Karpas-422 (cell line): Measurements from ENCODE around the gene OVOL1. TPM values are rescaled to one million over a fixed set of nuclear protein-coding genes. Genes with fewer than 3 reads are reported as not detected.

Source experiments
- DNase-seq: peaks from one replicate; pipeline ENCODE4 v3.0.0-alpha.2; 2015
- H2AFZ ChIP-seq: fragments of 200-600 bp; sonication (generic); 2 replicates; pipeline ENCODE4 v1.6.1; 2014; ENCODE audit warnings: antibody characterized with exemption, low read length, mixed read lengths
- H3K27ac ChIP-seq: fragments of 200-600 bp; sonication (generic); 2 replicates; pipeline ENCODE4 v1.5.1; 2014; ENCODE audit warnings: mild to moderate bottlenecking, low read length, moderate library complexity
- H3K27me3 ChIP-seq: fragments of 200-600 bp; sonication (generic); 2 replicates; pipeline ENCODE4 v1.6.1; 2014; ENCODE audit warnings: low read length, mixed read lengths
- H3K36me3 ChIP-seq: fragments of 200-600 bp; sonication (generic); 2 replicates; pipeline ENCODE4 v1.6.1; 2014; ENCODE audit warnings: low read length, mixed read lengths; ENCODE audit not compliant: insufficient read depth
- H3K4me1 ChIP-seq: fragments of 200-600 bp; sonication (generic); 2 replicates; pipeline ENCODE4 v1.6.1; 2014; ENCODE audit warnings: mild to moderate bottlenecking, low read length, mixed read lengths
- H3K4me2 ChIP-seq: fragments of 200-600 bp; sonication (generic); 2 replicates; pipeline ENCODE4 v1.6.1; 2014; ENCODE audit warnings: low read length, low read depth, mild to moderate bottlenecking; ENCODE audit not compliant: poor library complexity, severe bottlenecking
- H3K4me3 ChIP-seq: fragments of 200-600 bp; sonication (generic); 2 replicates; pipeline ENCODE4 v1.5.1; 2014; ENCODE audit warnings: mild to moderate bottlenecking, antibody characterized with exemption, low read length, mixed read lengths
- H3K79me2 ChIP-seq: fragments of 200-600 bp; sonication (generic); 2 replicates; pipeline ENCODE4 v1.6.1; 2014; ENCODE audit warnings: mild to moderate bottlenecking, low read length, mixed read lengths
- H3K9ac ChIP-seq: fragments of 200-600 bp; sonication (generic); 2 replicates; pipeline ENCODE4 v1.6.0; 2014; ENCODE audit warnings: low read length
- H3K9me2 ChIP-seq: fragments of 200-600 bp; sonication (generic), shearing (Covaris generic); replicated peaks from 2 replicates; pipeline ENCODE4 v1.6.0; 2014; ENCODE audit warnings: mild to moderate bottlenecking, low read length, moderate library complexity; ENCODE audit not compliant: insufficient read depth
- H3K9me3 ChIP-seq: fragments of 300-700, 200-600 bp; sonication (generic); 2 replicates; pipeline ENCODE4 v1.6.1; 2014; ENCODE audit warnings: low read length, mixed read lengths
- H4K20me1 ChIP-seq: fragments of 200-600 bp; sonication (generic); 2 replicates; pipeline ENCODE4 v1.6.1; 2014; ENCODE audit warnings: mild to moderate bottlenecking, antibody characterized with exemption, low read length, low read depth; ENCODE audit not compliant: insufficient read depth
- total RNA-seq: library from RNA; depleted of rRNA; stranded (reverse); fragments of >200 nt; shearing (Covaris generic); gene quantifications from 2 replicates; pipeline ENCODE4 v1.2.3, GENCODE V29; 2014; ENCODE audit warnings: low replicate concordance; rRNA removed

Gene OVOL1
- not detected in 2 replicates for total RNA-seq

- Histone ChIP-seq H3K36me3 (no peaks in the 10 kb centered on the region), H3K9ac (no peak within 1 kb of the TSS), H3K4me1 (peaks cover 14% of the 10 kb centered on the region), H3K4me3 (no peak within 1 kb of the TSS), H3K27me3 (no peaks in the 10 kb centered on the region), H3K4me2 (no peak within 1 kb of the TSS), H2AFZ (no peak within 1 kb of the TSS), H3K9me2 (no peaks in the 10 kb centered on the region), H4K20me1 (no peaks in the 10 kb centered on the region), H3K79me2 (no peaks in the 10 kb centered on the region), H3K27ac (no peak within 1 kb of the TSS), H3K9me3 (no peaks in the 10 kb centered on the region)
- no peak for DNase-seq
Measured at GRCh38 chr11:65786786-65787636, at the start of gene OVOL1. OVOL1 (plus strand) TSS chr11:65787063; CDS start chr11:65787374, 311 bp downstream.

- Histone ChIP-seq H3K4me1 (no peaks in the 10 kb centered on the region), H3K36me3 (no peaks in the 10 kb centered on the region), H3K9ac (no peak overlapping the region), H2AFZ (no peak overlapping the region), H3K9me3 (peaks cover 6% of the 10 kb centered on the region), H3K27ac (no peak overlapping the region), H3K79me2 (no peaks in the 10 kb centered on the region), H3K27me3 (0 out of 2 replicates have a peak, but pooled peaks cover 4% of the 10 kb centered on the region), H3K4me3 (no peak overlapping the region), H3K4me2 (no peak overlapping the region), H4K20me1 (no peaks in the 10 kb centered on the region), H3K9me2 (no peaks in the 10 kb centered on the region)
- no peak for DNase-seq
Measured at GRCh38 chr11:65739022-65739421, 47.8 kb upstream of the OVOL1 start.

DNA sequence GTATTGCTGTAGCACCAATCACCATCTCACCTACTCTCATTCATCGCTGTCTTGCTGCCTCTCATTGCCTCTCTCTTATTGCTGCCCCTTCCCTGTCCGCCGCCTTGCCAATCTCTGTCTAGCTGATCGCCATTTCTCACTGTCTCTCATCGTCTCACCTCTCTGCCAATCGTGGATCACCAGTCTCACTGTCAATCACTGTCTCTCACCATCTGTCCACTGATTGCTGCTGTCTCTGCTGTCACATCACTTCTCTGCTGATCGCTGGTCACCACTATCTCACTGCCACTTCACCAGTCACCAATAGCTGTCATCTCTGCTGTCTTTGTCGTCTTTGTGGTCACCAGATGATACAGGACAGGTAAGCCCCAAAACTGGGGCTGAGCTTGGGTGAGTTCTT is 45.7 kb upstream of the OVOL1 start:
- Histone ChIP-seq H3K9ac (no peak overlapping the region), H3K4me3 (no peak overlapping the region), H3K4me1 (peaks cover 8% of the 10 kb centered on the region)

GRCh38 chr11:65742353-65742752 is 44.5 kb upstream of the OVOL1 start:
- Histone ChIP-seq H3K4me2 (no peak overlapping the region), H3K27ac (no peak overlapping the region), H3K4me1 (peaks cover 8% of the 10 kb centered on the region), H3K9me3 (no peaks in the 10 kb centered on the region), H4K20me1 (no peaks in the 10 kb centered on the region), H3K27me3 (no peaks in the 10 kb centered on the region), H3K9ac (no peak overlapping the region), H3K9me2 (no peaks in the 10 kb centered on the region), H3K4me3 (no peak overlapping the region), H3K79me2 (no peaks in the 10 kb centered on the region), H3K36me3 (no peaks in the 10 kb centered on the region), H2AFZ (no peak overlapping the region)
- DNase-seq = no peak

More for the DNA sequence above, 45.7 kb upstream of the OVOL1 start:
- no peak for DNase-seq
- Histone ChIP-seq H3K79me2 (no peaks in the 10 kb centered on the region), H3K9me3 (peaks cover 6% of the 10 kb centered on the region), H3K9me2 (no peaks in the 10 kb centered on the region), H3K27me3 (0 out of 2 replicates have a peak, but pooled peaks cover 4% of the 10 kb centered on the region), H3K36me3 (no peaks in the 10 kb centered on the region), H3K4me2 (no peak overlapping the region), H4K20me1 (no peaks in the 10 kb centered on the region), H3K27ac (no peak overlapping the region), H2AFZ (no peak overlapping the region)

DNA sequence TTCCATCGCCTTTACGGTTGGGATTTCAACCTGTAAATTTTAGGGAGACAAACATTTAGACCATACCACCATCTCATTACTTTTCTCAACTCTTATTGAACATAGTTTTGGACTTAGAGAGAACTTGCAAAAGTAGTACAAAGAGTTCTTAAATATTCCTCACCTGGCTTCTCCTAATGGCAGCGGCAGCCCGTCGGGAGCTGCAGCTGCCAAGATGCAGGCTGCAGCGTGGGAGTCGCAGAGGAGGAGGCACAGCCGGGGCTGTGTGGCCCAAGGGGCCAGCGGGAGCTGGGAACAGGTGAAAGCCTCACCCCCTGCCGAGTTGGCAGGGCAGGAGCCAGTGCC is 43.2 kb upstream of the OVOL1 start:
- H3K4me2 ChIP-seq = no peak overlapping the region
- no peaks in the 10 kb centered on the region for H3K79me2 ChIP-seq
- H3K27me3 ChIP-seq = no peaks in the 10 kb centered on the region
- H3K36me3 ChIP-seq = no peaks in the 10 kb centered on the region
- no peaks in the 10 kb centered on the region for H3K9me2 ChIP-seq
- H3K27ac ChIP-seq = no peak overlapping the region
- H2AFZ ChIP-seq = no peak overlapping the region
- H3K4me3 ChIP-seq = no peak overlapping the region
- no peaks in the 10 kb centered on the region for H3K9me3 ChIP-seq
- H4K20me1 ChIP-seq = no peaks in the 10 kb centered on the region
- DNase-seq = no peak
- peaks cover 8% of the 10 kb centered on the region for H3K4me1 ChIP-seq
- no peak overlapping the region for H3K9ac ChIP-seq

DNA sequence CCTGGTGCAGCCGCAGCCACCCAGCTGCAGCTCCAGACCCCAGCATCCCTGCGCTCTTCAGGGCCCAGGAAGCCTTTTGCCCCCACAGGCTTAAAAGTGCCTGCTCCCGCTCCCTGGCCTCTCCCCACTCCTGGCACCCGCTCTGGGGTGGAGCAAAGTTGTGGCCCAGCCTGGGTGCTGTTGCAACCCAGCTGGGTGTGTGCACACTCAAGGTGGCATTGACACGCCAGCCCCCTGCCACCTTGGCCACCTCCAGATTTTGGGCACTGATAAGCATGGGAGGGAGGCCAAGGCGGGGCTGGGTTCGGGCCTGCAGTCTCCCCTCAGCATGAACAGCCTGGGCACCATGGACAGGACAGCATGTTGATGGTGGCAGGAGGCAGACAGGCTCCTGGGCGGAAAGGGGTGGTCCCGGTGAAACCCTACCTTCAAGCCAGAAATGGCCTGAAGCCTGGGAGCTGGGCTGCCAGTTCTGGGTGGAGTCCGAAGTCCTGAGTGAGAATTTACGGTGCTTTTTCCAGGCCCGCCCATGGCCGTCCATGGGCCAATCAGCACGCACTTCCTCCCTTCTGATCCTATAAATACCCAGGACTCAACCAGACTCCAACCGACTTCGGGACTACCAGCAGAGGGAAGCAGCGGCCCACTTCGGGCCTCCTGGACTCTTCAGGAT is 42.7 kb upstream of the OVOL1 start:
- H3K79me2 ChIP-seq = no peaks in the 10 kb centered on the region
- H2AFZ ChIP-seq = no peak overlapping the region
- H3K4me2 ChIP-seq = no peak overlapping the region
- no peak overlapping the region for H3K4me3 ChIP-seq
- peaks cover 8% of the 10 kb centered on the region for H3K4me1 ChIP-seq
- no peak overlapping the region for H3K27ac ChIP-seq
- H3K27me3 ChIP-seq = no peaks in the 10 kb centered on the region
- peak; percentile 61 for DNase-seq
- no peak overlapping the region for H3K9ac ChIP-seq
- no peaks in the 10 kb centered on the region for H3K9me2 ChIP-seq
- no peaks in the 10 kb centered on the region for H3K9me3 ChIP-seq
- no peaks in the 10 kb centered on the region for H4K20me1 ChIP-seq
- no peaks in the 10 kb centered on the region for H3K36me3 ChIP-seq

DNA sequence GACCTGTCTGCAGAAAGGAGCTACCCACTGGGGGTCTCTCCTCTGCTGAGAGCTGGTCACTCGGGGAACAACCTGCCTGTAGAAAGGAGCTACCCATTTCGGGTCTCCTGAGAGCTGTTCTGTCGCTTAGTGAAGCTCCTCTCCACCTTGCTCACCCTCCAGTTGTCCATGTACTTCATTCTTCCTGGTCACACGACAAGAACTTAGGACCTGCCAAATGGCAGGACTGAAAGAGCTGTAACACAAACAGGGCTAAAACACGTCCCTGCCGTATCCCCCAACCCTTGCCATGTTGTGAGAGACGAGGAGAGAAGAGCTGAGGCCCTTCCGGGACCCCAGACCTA is 42.2 kb upstream of the OVOL1 start:
- peaks cover 8% of the 10 kb centered on the region for H3K4me1 ChIP-seq
- no peaks in the 10 kb centered on the region for H3K9me2 ChIP-seq
- H3K4me3 ChIP-seq = no peak overlapping the region
- no peak overlapping the region for H3K9ac ChIP-seq
- no peaks in the 10 kb centered on the region for H4K20me1 ChIP-seq
- DNase-seq = no peak
- no peaks in the 10 kb centered on the region for H3K27me3 ChIP-seq
- H2AFZ ChIP-seq = no peak overlapping the region
- no peak overlapping the region for H3K27ac ChIP-seq
- no peaks in the 10 kb centered on the region for H3K9me3 ChIP-seq
- H3K79me2 ChIP-seq = no peaks in the 10 kb centered on the region
- H3K36me3 ChIP-seq = no peaks in the 10 kb centered on the region
- H3K4me2 ChIP-seq = no peak overlapping the region

- no peak overlapping the region for H3K4me3 ChIP-seq
- no peak overlapping the region for H3K4me2 ChIP-seq
- H3K27me3 ChIP-seq = no peaks in the 10 kb centered on the region
- no peaks in the 10 kb centered on the region for H3K9me3 ChIP-seq
- no peaks in the 10 kb centered on the region for H3K36me3 ChIP-seq
- no peaks in the 10 kb centered on the region for H3K9me2 ChIP-seq
- no peak overlapping the region for H3K9ac ChIP-seq
- DNase-seq = no peak
- H3K4me1 ChIP-seq = peaks cover 8% of the 10 kb centered on the region
- no peaks in the 10 kb centered on the region for H4K20me1 ChIP-seq
- no peak overlapping the region for H2AFZ ChIP-seq
- no peaks in the 10 kb centered on the region for H3K79me2 ChIP-seq
- H3K27ac ChIP-seq = no peak overlapping the region
Measured at GRCh38 chr11:65745049-65745448, 41.8 kb upstream of the OVOL1 start.
